Ureter (tissue), 1 donor: Measurements from ENCODE around the gene WNK2. TPM values are rescaled to one million over a fixed set of nuclear protein-coding genes. Genes with fewer than 3 reads are reported as not detected.
"Not testable (repeated sequence)": the region's sequence is repeated elsewhere in the genome, so short reads cannot be mapped to it uniquely, and the experiment has no call there.

Experiments used
- DNase-seq: peaks from one replicate; pipeline ENCODE4 v3.0.0-alpha.2; 2020; ENCODE audit warnings: low spot score
- total RNA-seq: library from RNA; stranded (reverse); gene quantifications from one replicate; pipeline ENCODE4 v1.2.4, GENCODE V29; 2023
- donor health status: DM: yes; HTN: yes; CAD: no.

Gene WNK2
- total RNA-seq: 40.0 TPM

DNA sequence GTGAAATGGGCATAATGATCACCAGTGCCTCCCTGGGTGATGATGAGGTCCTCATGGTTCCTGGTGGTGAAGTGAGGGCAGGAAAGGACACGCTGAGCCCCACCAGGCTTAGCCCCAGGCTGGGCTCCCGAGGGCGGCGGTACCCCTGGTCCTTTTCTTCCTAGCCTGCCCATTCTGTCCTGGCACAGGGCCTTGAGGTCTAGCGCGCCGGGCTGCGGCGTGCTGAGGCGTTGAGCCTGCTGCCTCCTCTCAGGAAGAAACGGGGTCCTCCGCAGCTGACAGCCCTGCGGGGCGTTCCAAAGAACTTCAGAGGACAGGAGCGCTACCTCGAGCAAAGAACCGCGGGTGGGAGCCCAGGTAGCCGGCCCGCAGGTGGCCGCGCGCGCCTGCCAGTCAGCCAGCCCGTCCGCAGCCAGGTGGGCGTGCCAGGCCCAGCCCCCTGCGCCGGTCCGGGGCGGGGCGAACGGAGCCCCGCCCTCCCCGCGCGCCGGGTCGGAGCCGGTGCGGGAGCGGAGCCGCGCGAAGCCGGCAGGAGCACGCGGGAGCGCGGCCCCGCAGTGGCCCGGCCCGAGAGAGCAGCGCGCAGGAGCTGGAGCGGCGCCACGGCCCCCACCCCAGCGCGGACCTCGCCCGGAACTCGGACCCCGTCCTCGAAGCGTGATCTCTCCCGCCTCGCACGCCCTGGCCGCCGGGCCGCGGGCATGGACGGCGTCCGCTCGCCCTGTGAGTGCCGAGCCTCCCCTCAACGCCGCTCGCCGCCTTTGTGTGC, at the start of gene WNK2:
WNK2 (plus strand) TSS at position 477 of the 769 bp plus-strand sequence. CDS start 791 bp downstream, outside the sequence.
- no peak for DNase-seq

DNA sequence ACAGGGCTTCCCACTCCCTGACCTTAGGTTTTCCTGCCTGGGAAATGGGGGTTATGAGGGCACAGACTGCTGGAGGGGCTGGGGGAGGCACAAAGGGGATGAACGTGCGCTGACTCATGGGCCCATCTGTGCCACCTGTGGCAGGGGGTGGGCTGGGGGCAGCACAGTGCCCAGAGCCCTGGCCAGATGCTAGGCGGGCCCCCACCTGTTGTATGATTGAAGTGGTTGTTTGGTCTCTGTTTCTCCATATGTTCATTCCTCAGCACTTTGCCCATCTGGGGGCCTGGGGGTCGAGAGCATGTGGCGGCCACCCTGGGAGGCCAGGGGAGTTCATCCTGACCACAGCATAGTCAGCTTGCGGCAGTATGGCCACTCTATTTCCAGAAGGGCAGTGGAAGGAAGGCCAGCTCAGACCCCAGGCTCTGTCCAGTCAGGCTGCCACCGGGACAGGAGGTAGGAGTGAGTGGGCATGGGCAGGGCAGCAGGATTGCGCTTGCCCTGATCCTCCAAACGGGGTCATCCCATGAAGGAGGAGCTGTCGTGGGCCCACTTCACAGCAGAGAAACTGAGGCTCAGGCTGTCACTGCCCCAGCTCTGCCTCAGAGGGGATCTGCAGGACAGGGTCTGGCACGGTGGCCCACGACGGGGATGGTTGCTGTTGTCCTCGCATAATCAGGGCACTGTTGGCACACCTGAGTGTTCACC, 49.0 kb upstream of the WNK2 start:
- no peak for DNase-seq

DNA sequence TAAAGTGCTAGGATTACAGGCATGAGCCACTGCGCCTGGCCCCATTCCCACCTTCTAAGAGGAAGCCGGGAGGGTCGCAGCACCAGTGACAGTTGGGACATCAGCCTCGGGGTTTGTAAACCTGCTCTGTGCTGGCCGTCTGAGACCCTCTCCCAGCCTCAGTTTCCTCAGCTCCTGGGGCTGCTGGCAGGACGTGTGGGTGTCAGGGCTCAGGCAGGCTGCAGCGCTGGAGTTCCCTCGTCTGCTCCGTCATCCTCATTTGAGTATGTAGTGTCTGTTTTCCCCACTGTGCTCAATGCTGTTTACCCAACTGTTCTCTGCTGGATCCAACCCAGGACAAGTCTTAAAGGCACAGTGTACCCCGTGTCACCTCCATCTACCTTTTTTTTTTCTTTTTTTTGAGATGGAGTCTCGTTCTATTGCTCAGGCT, 47.9 kb upstream of the WNK2 start:
- DNase-seq: no peak

DNA sequence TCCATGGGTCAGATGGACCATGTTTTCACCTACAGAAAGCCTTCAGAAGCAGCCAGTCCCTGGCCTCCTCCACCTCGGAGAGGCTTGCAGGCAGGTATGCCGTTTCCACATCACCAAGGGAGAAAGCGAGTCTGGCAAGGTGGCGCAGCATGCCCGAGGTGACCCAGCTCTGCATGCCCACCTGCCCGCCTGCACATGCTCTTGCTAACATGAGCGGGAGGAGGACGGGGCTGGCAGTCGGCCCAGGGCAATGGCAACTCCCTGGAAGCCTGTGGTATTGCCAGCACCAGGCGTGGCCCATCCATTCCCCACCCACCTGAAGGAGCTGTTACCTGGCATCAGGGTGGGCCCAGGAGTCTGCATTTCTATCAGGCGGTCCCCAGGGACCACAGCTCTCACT, 46.6 kb upstream of the WNK2 start:
- DNase-seq: peak; percentile 57

DNA sequence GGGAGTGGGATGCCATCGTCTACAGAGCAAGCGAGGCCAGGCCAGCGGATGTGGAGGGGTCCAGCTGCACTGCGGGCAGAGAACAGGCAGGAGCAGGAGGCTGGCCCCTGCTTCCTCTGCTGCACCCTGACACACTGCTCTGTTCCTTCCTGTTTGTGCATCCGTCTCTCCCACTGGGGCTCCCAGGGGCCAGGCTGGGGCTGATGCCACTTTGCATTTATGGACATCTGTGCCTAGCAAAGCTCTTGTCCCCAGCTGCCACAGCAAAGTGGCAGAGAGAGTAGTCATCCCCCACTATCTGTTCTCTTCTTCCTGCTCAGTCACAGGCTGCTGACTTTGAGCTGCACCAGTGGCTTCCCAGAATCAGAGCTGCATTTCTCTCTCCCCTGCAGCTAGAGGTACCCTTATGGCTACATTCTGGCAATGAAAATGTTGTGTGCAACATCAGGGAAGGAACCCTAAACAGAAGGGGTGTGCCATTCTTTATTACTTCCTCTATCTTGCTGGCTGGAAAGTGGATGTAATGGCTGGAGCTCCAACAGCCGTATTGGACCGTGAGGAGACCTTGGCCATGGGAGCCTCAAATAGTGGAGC, 45.7 kb upstream of the WNK2 start:
- no peak for DNase-seq

DNA sequence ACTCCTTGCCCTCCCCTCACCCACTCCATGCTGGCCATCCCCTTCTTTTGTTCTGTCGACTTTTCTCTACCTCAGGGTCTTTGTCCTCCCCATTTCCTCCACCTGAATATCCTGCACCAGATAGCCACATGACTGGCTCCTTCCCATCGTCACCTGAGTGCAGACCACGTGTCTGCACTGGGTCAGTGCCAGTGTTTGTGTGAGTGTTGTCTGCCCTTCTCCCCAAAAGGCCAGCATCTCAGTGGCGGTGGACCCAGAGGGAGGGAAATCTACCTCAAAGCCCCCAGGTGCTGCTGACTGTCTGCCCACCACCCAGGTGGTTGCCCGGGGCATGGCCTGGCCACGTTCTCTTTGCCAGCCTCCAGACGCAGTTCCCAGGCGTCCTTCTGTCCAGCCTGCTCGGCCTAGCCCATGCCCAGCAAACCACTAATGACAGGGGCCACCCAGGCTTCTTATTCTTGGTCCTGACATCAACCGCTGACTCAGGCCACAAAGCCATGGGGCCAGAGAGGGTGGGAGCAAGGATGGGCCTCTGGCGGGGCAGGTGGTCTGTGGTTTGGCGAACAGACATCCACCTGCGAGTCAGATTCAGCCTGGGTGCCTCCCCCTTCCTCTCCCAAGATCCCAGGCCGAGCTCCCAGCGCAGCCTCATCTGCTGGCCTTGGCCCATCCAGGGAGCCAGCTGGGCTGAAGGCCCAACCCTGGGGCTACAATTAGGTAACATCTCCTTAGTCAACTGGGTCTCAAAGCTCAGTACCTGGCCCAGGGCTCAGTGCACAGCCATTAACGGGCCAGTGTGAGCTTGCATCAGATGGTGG, 44.4 kb upstream of the WNK2 start:
- DNase-seq: no peak

DNA sequence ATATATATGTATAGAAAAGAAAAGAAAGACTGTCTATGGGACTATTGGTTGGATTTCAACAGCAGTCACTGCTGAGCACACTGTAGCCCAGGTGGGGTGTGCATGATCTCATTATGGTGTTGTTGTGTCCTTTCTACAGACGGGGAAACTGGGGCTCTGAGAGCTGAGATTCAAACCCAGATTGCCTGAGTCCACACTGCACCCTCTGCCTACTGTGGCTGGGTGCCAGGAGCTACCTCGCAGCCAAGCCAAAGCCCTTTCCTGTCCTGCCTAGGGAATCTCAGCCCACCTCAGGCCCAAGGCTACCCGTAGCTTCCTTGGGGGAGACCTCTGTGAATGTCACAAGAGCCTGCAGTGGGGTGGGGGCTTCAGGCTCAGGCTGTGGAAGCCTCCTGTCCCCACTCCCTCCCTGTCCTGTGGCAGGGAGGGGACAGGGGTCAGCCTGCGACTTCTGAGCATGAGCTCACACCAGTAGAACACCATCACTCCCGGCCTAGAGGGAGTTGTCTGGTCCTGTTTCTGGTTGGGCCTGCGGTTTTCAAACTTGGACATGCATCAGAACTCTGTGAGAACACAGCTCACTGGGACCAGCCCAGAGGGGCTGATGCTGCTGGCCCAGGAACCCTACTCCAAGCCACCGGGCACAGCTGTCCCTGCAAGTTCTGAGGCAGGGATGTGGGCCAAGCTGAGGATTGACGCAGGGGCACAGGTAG, 42.0 kb upstream of the WNK2 start:
- no peak for DNase-seq

DNA sequence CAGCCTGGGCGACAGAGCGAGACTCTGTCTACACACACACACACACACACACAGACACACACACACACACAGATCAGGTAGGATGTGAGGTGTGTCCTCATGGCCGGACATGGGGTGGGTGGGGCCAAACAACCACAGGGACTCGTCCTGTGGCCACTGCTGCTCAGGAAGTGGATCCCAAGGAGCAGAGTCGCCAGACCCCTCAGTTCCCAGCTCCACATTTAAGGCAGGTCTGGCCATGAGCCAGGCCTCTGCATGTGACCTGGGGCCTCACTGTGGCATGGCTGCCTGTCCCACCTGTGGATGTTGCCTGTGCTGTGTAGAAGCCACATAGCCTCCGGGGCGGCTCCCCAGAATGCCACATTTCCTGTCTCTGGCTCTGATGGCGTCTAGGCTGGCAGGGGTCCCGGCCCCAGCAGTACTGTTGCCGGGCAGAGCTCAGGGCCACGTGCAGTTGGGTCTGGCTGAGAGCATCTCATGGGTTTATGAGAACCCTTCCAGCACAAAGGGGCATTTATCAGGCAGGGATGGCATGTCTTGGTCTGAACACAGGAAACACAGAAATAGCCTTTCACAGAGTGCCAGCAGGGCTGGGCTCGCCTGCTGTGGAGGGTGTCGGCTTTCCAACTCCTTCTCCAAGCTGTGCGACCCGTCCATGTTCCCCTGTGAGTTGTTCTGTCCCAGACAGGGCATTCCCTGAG, 40.0 kb upstream of the WNK2 start:
- DNase-seq: peak; percentile 60

DNA sequence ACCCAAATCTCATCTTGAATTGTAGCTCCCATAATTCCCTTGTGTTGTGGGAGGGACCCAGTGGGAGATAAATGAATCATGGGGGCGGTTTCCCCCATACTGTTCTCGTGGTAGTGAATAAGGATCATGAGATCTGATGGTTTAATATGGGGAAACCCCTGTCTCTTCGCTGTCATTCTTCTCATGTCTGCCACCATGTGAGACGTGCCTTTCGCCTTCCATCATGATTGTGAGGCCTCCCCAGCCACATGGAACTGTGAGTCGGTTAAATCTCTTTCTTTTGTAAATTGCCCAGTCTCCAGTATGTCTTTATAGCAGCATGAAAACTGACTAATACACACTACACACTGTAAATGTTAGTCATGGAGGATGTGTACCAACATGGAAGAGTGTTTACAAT, 37.2 kb upstream of the WNK2 start:
- not testable (repeated sequence) for DNase-seq

DNA sequence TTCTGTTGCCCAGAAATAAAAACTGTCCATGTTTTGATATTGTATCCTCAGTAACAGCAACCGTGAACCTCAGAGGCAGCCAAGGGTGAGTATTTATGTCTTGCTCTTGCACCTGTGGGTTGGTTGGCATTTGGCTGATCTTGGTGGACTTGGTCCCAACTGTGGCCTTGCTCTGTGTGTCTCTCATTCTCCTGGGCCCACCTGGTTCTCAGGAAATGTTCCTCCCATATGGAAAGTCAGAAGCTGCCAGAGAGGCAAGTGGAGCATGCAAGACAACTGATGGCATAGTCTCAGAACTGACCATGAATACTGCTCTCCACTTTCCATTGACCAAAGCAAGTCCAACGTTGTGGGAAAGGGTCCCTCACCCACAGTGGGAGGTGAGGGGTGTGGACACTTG, 36.3 kb upstream of the WNK2 start:
- DNase-seq: no peak

DNA sequence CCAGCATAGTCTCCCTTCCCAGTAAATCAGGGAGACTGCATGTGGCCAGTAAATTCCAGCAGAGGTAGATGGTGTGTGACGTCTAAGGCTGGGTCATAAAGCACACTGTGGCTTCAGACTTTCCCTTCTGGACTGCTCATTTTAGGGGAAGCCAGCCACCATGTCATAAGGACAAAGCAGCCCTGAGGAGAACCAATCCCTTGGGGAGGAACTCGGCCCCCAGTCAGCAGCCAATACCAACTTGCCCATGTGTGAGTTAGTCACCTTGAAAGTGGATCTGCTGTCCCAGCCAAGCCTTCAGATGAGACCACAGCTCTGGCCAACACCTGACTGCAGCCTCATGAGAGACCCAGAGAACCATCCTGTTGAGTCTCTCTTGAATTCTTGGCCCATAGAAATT, 35.2 kb upstream of the WNK2 start:
- DNase-seq: no peak

DNA sequence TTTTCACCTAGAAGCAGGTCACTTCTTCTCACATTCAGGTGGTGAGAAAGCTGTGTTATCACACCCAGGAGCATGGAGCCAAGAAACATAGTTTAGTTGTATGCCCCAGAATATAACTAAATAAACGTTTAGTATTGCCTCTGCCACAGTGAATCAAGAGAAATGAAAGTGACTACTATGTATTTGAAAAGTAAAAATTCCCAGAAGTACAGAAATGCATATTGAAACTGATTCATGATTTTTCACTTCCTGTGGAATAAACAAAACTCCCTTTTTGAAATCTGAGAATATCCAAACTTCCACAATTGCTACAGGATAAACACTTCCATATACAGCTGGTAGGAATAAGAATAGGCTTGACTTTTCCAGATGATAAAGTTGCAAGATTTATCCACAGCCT, 34.6 kb upstream of the WNK2 start:
- DNase-seq: no peak

DNA sequence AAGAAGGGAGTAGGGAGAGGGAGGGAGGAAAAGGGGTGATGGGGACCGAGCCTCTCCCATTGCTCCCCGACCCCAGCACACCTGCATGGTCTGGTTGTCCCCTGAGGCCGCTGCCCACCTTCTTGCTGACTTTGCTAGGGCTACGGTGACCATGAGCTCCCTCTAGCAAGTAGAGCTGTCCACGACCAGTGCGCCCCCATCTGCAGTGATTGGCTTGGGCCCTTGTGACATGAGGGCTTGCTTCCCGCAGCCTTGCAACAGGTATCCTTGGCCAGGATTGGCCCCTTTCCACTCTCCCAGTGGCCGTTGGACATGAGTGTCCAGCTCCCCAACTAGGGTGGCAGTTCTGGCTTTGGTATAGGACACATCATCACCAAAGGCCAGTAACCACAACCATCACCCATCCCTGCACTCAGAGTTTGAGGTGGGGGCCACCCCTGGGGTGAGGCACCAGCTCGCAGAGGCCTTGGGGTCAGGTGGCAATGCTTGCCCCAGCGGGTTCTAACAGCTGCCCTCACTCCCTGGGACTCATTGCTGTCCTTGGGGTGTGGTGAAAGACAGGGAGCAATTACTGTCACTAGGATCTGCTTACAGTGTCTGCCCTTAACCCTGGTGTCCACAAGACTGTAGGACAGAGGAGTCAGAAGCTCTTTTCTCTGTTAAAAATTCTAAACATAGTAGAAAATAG, 32.7 kb upstream of the WNK2 start:
- no peak for DNase-seq

DNA sequence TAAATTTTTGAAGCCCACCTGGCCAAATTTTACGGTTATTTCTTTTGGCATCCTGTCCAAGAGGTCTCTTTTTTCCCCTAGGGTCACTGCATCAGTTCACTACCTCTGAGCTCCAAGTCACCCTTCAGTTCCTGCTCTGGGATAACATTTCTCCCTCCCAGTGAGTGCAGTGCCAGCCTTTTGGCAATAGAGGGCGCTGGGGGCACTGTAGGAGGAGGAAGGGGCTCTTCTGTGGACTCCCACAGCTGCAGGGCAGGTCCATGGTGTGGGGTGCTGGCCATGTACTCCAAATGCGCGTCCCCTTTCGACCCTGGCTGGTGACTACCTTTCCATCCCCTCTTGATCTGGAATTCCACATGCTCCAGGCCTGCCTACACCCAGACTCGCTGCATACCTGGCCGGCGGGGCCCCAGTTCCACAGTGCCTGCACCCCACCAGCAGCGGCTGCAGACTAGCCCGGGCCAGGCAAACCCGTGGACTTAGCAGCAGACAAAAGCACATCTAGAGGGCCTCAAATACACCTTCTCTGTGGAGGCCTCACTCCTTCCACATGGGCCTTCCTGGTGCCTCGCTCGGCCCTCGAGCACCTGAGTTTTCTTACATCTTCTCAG, 29.5 kb upstream of the WNK2 start:
- DNase-seq: no peak

DNA sequence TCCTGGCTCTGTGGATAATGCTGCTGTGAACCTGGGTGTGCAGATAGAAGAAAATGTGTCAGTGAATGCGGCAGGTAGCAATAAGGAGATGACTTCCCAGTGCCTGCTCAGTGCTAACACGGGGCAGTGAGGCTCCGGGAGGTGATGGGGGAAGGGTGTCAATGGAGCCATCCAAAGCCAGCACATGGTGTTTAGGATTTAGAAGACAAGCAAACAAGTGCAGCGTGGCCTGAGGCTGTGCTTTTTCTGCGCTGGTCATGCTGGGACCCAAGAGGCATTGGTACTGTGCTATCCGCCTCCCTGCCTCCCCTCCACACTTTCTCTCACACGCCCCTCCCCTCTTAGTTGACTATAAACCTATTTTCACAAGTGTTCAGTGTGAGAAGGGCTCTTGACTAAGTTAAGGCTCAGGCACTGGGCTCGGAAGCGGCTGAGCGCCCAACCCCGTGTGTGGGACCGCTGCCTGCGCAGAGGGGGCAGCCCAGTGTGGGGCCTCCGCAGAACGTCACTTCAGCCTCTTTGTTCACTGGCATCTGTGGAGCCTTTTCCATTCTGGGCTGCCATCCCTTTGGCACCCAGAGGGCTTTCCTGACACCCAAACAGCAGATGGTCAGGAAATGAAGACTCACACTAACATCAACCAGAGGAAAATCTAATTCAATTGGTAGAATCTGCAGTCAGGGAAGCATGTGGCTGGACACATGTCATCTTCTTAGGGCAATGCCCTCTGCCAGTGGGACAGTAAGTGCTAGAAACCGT, 28.0 kb upstream of the WNK2 start:
- DNase-seq: no peak

DNA sequence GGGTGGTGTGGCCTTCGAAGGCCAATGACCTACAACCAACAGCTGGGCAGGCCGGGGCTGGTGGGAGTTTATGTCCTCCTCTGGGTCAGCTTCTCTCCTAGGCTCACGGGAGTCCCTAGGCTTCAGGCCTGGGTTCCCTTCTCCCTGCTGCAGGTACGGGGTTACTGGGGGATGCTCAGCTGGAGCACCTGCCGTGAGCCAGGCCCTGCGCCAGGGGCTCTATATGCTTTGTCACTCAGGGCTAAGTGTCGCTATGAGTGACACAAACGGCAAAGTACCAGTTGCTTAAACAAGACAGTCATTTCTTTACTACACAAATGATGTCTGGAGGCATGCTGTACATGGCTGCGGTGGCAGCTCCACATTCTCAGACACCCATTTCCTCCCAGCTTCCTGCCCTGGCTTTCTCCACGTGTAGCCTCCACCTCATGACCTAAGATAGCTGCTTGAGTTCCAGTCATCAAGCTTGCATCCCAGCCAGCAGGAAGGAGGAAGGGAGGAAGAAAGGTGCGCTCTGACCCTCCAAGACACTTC, 27.4 kb upstream of the WNK2 start:
- DNase-seq: no peak

DNA sequence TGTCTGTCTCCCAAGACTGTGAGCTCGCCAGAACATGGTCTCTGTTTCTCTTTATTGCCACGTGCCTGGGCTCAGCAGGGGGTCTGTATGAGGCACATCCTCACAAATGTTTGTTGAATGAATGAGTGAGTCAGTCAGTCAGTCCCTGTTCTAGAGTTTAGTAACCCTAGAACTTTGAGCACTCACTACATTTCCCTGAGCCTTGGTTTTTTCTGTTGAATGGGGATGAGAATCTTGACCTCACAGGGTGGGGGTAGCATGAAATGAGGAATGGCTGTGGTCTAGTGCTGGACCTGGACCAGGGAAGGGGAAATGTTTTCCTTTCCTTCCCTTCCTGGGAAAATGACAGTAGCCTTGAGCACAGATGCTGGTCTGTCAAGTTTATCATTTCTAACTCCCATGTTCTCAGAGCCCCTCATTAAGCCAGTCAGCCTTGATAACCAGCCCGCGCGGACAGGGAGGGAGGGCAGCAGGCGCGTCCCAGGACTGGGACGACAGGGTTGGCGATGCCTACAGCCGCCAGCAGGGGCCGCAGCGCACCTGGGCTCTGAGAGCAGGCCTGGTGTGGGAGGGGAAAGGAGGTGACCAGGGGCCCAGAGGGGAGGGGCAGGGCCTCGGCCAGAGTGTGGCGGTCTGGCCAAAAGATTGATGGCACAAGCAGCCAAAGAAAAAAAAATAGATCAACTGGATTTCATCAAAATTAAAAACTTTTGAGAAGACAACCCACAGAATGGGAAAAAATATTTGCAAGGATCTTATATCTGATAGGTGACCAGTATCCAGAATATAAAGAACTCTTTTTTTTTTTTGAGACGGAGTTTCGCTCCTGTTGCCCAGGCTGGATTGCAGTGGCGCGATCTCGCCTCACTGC, 24.1 kb upstream of the WNK2 start:
- peak; percentile 82 for DNase-seq
